Tibial nerve (tissue), 3 donors: ENCODE data around the gene GORASP2.

ENCODE experiments used
- CTCF ChIP-seq, 5 experiments: fragments of 200-600 bp in 3 of 5; fragments of 450-650 bp in 2 of 5; sonication (generic) in 3 of 5; IDR thresholded peaks; one replicate each; pipeline ENCODE4 v1.5.1; 2016 to 2019; ENCODE audit warnings: antibody characterized with exemption in 5 of 5, mild to moderate bottlenecking in 3 of 5, moderate library complexity in 2 of 5
- POLR2A ChIP-seq, 2 donors: fragments of 450-650 bp; IDR thresholded peaks; one replicate each; pipeline ENCODE4 v1.6.1; 2017; ENCODE audit warnings: antibody characterized with exemption in 2 of 2, mild to moderate bottlenecking in 2 of 2, moderate library complexity in 2 of 2

GRCh38 chr2:170963386-170963785 lies 34.3 kb downstream of the GORASP2 start:
- TF ChIP-seq POLR2A (IDR thresholded peaks at IDR 0.05) (no peak), CTCF (IDR thresholded peaks at IDR 0.05) (no peak)
